Muscle of arm (tissue), 12 donors: ENCODE data around the gene RICTOR. TPM values are rescaled to one million over a fixed set of nuclear protein-coding genes. Genes with fewer than 3 reads are reported as not detected.

Experiments used
- DNase-seq: peaks from one replicate; pipeline ENCODE4 v3.0.0-alpha.2; 2013
- polyA plus RNA-seq, 12 donors: library from polyadenylated mRNA; unstranded; fragments of 120-200 nt; gene quantifications; one replicate each; pipeline ENCODE4 v1.2.1, GENCODE V29; 2013; ENCODE audit not compliant: insufficient read length in 12 of 12

The RICTOR gene
- polyA plus RNA-seq, 12 donors: 13.3 to 24.4 (median 19.3) TPM; not detected in 1

DNA sequence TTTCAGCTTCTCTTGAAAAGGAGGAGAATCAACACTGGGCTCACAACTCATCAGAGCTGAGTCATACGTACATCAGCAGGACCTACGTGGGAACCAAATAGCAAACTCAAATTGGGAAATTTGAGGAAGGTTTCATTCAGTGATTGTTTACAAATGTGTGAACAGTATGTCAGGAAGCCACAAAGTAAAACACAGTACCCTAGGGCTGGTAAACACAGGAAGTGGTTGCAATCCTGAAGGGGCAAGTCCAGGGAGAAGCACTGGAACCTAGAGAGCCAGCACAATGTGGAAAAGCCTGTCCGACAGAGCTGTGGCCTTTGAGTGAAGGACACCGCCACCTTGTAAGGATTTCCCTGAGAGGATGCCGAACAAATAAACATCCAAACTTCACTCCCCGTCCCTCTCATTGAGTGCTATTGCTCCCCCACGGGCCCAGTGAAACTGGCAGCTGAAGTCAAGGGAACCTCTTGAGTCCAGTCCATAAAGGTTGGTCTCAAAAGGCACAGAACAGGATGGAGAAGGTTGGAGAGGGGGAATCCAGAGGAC is 26.7 kb upstream of the RICTOR start:
- no peak for DNase-seq

DNA sequence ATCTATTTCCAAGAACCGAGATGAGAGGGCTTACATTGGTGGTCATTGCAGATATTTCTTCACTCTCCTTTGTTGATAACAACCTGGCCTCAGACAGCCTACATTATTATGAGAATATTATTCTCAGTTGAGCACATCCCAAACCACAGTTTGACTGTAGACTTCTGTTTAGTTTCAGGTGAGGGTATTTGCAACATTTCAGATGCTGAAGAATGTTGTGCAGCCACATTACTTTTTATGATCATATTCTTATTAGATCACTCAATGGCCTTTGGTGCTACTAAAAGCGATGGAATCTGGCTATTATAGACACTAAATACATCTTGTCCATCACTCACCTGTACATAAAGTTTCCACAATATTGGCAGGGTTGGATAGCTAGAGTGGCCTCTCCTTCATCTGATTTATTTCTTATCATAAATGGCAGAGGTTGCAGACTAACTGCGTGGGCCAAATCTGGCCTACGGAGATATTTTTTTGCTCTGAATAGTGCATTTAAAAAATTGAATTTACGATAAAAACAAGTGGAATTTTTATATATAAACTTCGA is 26.2 kb upstream of the RICTOR start:
- DNase-seq: no peak

DNA sequence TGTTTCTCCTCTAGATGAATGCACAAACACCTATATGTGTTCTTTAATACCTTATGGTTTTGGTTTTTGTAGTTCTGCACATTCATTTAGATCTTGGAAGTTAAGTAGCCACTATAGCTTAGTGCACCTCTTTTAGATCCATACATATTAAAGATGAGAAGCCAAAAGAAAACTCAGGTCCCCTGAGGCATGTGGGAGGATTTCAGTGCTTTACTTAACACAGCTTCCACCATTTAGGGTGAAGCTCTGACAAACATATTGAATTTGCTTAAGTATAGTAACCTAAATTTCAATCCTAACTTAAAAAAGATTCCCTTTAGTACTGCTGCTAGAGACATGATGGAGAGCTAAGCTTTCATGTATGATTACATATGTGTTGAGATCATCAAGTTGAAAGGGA is 25.6 kb upstream of the RICTOR start:
- DNase-seq: no peak

DNA sequence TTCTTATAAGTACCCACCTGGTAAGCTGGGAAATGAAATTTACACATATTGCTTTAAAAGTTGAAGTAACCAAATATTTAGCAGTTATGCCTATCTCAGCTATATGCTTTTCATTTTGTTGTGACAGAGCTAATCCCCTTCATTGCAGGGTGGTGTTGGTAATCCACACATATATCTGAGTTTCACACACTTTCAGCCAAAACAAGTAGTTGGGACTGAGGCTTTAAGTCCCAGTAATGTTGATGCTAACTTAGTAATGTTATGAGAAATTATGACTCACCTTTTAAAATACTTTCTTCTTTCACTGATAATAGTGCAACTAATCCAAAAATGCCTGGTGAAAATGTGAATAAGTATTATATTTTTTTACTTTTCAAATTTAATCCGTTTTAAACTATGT is 19.2 kb upstream of the RICTOR start:
- no peak for DNase-seq

DNA sequence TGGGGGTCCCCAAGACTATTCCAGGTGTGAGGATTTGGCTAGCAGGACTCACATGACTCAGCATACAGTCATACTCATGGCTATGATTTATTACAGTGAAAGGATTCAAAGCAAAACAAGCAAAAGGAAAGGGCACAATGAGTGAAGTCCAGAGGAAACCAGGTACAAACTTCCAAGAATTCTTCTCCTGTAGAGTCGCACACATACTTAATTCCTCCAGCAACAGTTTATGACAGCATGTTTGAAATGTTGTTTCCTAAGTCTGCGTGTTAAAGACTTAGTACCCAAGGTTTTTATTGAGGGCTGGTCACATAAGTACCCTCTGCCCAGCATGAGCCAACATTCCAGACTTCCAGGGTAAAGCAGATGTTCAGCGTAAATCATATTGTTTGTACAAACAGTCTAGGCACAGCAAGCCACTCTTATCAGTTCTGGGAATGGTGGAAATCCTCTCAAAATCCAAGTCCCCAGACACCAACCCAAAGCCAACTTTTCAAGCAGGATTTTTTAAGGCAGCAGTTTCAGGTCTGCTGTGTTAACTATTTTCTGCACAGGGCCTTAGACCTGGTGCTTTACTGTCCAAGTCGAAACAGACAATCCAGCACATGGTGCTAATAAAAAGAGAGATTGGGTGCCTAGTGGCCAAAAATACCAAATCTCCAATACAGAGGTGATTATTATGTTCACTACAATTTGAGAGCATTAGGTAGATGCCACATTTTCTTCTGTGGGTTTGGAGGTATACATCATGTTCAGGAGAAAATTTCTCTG is 18.6 kb upstream of the RICTOR start:
- DNase-seq: no peak

DNA sequence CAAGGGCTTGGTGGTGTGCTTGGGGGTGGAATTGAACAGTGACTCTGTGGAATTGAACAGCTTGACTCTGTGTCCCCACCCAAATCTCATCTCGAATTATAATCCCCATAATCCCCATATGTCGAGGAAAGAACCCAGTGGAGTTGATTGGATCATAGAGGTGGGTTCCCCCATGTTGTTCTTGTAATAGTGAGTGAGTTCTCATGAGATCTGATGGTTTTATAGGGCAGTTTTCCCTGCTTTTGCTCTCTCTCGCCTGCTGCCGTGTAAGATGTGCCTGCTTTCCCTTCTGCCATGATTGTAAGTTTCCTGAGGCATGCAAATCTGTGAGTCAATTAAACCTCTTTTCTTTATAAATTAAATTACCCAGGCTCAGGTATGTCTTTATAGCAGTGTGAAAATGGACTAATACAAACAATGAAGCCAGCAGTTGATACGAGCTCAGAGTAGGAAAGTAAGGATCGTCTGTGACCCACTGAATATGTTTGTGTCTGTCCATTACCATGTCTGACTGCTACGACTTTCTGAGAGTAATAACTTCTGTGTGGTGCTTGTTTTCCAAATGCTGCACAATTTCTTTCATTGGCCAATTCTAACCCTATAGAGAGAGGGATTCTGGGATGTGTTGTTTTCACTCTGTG is 17.9 kb upstream of the RICTOR start:
- no peak for DNase-seq

DNA sequence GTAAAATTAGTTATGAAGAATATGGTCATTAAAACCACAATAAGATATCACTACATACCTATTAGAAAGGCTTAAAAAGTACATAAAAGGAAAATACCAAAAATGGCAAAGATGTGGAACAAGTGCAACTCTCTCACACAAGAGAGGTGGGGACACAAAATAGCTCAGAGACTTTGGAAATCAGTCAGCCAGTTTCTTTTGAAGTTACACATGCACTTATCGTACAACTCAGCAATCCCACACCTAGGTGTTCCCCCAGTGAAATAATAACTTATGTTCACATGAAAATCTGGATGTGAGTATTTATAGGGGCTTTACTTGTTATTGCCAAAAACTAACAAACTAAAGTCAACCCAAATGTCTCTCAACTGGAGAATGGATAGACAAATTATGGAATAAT is 9.8 kb upstream of the RICTOR start:
- no peak for DNase-seq

DNA sequence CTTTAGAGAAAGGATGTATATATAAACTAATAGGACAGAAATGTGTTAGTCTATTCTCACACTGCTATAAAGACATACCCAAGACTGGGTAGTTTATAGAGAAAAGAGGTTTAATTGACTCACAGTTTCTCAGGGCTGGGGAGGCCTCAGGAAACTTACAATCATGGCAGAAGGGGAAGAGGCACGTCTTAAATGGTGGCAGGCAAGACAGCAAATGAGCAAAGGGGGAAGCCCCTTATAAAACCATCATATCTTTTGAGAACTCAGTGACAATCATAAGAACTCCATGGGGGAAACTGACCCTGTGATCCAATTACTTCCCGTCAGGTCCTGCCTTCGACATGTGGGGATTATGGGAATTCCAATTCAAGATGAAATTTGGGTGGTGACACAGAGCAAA is 8.8 kb upstream of the RICTOR start:
- no peak for DNase-seq

DNA sequence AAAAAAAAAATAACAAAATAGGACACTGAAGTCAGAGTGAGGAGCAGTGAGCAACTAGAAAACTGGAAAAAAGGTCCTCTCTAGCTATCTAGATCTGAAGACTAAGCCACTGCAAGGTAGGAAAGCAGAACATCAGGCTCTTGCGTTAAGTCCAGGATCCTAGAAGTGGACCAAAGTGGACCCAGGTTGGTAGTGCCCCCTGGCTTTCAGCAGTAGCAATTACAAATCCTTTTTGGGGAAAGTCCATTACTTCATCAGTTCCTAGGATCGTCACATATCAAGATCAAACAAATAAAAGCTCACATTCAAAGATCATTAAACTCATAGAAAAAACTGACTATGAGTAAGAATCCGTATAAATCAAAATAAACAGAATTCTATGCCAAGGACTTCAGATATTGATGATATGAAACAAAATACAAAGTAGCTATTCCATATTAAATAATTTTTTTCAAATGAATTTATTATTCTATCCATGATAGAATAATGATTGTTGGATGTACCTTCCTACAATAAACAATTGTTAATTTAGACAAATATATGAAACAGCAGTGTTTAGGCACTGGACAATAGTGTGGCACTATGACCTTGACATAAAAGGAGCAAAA is 6.5 kb upstream of the RICTOR start:
- peak; percentile 25 for DNase-seq

DNA sequence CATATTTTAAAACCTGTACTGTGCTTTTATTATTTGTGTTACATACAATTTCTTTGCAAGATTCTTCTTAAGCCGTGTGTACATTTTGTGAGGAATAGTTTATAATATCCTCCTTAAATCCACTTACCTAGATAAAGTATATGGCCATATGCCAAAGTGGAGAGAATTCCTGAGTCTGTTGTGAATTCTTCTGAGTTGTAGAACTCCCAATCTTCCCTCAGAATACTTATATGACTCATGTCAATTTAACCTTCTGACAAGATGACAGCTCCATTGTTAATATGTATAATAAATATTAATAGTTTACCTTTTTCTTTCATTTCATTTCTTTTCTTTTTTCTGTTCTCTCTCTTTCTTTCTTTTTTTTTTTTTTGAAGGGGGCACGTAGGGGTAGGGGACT is 6.0 kb upstream of the RICTOR start:
- no peak for DNase-seq

DNA sequence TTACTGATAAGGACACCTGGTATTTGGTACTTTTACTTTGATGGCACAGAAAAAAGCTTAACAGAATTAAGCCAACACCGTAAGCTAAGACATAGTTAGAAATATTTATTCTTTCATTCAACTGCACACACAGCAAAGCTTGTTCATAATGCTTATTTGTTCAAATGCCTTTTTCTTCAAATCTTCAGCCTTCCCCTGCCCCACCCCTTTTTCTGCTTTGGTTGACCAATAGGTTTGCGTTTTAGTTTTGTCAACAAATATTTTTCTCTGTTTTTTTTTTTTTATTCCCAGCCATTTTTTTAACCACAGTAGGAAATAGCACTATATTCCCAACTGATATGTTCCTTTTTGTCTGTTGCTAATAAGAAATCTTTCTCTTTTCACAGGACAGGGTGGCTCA is 4.9 kb upstream of the RICTOR start:
- no peak for DNase-seq

DNA sequence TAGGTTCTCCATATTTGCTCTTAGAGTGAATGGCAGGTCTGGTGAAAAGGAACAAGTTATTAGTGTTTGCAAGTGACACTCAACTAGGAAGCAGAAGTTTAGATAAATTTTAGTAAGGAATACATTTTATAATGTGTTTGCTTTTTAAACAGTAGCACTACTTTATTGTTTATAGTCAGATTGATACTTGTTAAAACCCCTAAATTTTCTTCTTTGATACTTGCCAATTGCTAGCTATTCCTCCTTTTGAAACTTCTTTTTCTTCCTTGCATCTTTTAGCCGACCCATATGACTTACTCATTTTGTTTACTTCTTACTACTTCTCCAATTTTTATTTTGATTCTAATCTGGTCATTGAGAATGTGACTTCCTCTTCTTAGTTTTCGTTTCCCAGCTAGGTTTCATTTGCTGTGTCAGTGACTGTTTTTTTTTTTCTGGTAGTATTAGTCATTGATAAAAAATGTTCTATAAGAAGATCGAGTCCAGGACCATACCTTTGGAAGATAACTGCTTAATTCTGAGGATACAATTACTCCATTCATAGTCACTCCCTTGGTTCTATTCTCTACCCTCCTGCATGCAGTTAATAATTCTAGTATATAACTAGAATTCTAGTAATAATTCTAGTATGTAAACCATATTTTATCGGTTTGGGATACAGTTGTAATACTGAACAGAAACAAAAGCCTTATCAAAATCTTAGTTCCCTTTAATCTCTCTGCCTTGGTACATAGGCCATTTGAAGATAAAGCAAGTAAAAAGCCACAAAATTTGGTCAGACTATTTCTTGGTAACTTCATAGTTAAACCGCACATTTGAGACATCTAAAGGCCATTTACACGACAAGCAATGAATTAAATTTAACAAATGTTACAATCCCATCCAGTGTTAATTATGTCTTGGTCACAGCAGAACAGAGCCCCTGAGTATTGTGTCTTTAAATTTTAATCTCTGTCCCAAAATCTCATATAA is 2.8 kb upstream of the RICTOR start:
- DNase-seq: no peak

DNA sequence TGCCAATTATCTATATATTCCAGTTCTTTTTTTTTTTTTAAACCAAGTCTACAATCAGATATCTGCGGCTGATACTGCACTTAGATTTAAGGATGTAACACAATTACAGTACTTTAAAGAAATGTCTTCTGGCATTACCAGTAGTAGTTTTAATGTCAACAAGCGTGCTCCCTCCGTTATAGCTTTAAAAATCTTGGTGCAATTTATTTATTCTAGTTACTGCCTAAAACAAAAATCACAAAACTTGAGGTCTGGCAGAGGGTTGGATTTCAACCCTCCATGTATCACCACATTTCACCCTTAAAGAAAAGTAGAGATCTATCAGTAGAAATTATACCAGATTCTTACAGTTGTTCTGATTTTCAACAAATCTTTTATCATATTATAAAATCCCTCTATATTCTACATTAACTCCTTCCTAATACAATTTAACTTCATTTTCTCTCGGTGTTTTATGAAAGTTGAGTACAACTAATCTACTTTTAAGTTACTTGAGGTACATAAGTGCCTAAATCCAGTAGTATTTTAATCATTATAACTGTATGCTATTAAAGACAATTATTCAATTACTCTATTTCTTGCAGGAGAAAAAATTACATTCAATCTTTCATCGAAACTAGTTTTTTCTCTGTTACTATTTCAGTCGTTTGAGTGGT is 2.0 kb upstream of the RICTOR start:
- no peak for DNase-seq

DNA sequence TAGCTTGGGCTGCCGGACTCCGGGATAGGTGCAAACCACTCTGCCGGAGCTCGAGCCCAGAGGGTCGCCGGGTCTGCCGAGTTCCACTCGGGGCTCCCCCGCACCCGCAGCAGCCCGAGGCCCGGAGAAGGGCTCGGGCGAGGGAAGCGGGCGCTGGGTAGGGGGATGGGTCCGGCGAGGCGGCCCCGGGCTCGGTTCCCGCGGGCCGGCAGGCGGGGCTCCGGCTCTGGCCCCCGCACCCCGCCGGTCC is 507 bp downstream of the RICTOR start:
- DNase-seq: peak; percentile 48

DNA sequence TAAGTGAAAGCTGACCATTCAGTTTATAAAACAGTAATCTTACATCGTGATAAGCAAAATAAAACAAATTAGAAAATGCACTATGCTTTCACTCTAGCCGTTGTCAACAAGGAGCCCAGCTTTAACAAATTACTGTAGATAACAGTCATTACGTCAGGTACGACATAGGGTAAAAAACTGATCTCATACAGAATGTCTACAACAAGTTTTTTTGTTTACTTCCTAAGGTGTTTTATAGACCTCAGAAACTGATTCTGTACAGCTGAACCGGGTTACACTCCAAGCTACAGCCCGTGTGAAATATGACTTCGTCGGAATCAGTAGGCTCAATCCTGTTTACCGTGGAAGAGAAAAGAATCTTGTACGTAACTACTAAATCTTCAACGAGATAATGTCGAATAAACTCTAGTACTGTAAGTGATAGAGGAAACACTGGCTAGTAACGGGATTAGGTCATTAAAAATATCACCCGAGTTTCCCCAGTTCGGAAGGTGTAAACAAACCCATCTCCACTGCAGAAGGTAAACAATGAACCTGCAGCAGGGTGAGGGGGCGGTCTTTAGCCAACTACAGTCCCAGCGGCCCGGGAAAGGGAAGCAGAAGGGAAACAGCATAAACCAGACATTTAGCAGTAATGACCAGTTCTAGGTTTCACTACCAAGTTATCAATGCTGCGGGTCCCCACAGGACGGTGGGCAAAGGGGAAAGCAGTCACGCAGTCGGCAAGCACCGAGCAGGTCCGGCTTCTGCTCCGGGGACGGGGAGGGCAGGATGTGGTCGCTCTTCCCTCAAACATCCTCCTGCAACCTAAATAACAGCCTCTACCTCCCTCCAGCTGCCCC is 1.1 kb downstream of the RICTOR start:
- no peak for DNase-seq

DNA sequence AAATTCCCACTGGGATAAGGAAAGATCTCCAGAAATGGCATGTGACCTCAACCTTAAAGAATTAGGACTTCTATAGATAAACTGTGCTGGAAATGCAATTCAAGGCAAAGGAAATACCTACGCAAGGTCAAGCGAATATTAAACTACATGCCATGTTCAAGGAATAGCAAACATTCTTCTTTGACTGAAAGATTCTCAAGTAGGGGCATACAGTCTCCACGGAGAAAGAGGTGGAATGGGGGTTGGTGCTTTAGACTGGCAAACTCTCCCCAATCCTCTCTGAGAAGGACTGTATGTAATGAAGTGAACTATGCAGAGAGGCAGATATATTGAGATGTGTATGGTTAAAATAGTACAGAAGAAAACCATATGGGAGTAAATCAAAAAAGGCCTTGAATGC is 6.1 kb downstream of the RICTOR start:
- no peak for DNase-seq

DNA sequence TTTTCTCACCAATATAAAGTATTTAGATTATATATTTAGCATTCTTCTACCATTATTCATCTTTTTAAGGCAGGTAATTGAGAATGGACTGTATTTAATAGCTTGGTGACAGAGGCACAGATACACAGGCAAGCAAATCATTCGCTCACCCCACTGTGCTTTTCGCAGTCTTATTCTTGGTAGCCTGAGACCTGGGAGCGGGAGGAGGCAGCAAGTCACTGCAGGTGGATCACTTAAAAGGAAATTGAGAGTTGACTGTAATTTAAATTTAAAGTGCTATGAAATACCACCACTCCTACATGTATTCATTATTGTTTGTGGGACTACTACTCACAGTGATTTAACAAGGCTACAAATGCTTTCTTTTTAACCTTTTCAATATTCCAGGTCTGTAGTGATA is 9.7 kb downstream of the RICTOR start:
- no peak for DNase-seq

DNA sequence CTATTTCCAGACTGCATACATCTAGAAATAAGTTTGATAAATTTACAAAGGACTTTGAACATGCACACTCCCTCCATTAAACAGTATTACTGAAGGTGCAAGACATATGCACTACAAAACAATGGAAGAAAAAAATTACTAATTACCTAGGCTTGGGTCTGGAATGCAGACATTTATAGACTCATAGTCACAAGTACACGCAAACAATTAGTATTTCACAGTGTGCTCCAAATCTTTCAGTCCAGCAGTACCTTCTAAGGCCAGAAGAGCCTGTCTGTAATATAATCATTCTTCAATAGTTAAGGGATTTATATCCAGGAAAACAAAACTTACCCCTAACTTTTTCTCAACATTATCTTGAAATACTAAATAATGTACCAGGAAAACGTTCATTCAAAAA is 11.2 kb downstream of the RICTOR start:
- DNase-seq: no peak

DNA sequence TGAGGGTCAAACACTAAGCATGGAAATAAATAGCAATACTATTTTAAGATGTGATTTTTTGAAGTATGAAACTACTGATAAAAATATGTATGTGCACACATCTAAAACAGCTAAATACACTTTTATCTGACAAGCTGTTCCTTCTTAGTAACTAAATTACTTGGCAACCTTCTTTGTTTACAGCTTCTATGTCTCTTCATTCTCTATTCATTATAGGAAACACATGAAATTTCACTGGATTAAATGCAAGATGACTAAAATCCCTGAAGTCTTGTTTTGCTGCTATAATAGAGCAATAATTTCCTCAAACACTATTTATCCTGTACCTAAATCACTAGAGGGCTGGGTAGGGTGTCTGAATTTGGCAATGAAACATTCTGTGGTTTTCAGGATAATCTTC is 11.7 kb downstream of the RICTOR start:
- DNase-seq: no peak

DNA sequence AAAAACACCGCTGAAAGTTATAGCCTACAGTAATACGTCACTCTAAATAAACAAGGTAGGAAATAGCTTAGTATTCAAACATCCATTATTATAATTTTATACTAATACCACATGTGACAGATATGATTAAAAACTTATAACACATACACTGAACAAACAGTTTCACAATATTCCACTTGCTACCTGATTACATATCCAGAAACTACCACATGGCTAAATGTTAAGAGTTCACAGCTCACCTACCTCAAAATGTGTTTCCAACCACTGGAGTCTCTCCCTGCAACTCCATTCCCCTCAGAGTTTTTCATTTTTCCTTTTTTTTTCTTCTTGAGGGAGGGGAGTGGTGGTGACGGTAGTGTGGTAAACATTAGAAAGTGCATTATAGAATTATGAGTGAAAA is 12.1 kb downstream of the RICTOR start:
- no peak for DNase-seq
